IMR-90 (cell line): ENCODE data around the gene SCARF1. TPM values are rescaled to one million over a fixed set of nuclear protein-coding genes. Genes with fewer than 3 reads are reported as not detected.
A peak's percentile ranks its signal among the peaks of the same experiment; 100 is the strongest.

ENCODE experiments used
- ATAC-seq: fragments of 200-7000 bp; cut with Tn5 transposase; 2 replicates; pipeline ENCODE4 v1.9.1; 2020; ENCODE audit warnings: low read depth, mild to moderate bottlenecking, moderate library complexity
- BruUV-seq: library from RNA; stranded (reverse); fragments of 400-500 nt; replicated peaks from 2 replicates; lab custom pipeline; 2021; lab: Mats Ljungman, UMichigan
- CTCF ChIA-PET: fragments of 300-600 bp; formaldehyde crosslinking; extraction: SDS; loops from one replicate; lab custom pipeline; 2021; ENCODE audit warnings: antibody characterized with exemption; lab: Yijun Ruan, JAX
- POLR2A ChIA-PET: fragments of 300-600 bp; sonication (Branson Sonifier 250); formaldehyde crosslinking; loops from one replicate; lab custom pipeline; 2022; ENCODE audit warnings: antibody characterized with exemption; ENCODE audit not compliant: unreplicated experiment; lab: Charles Lee
- DNase-seq: peaks from one replicate; pipeline ENCODE4 v3.0.0; 2013
- H2AFZ ChIP-seq: replicated peaks from 2 replicates; pipeline ENCODE3; 2013; ENCODE audit warnings: low read length, mild to moderate bottlenecking; ENCODE audit not compliant: poor library complexity
- H2AK5ac ChIP-seq: 2 replicates; pipeline ENCODE4 v1.6.1; 2013; ENCODE audit warnings: low read depth, low read length, inconsistent platforms
- H2AK9ac ChIP-seq: replicated peaks from 2 replicates; pipeline ENCODE3; 2013; ENCODE audit warnings: mild to moderate bottlenecking, low read depth, low read length, moderate library complexity; ENCODE audit not compliant: poor library complexity
- H2BK120ac ChIP-seq: 2 replicates; pipeline ENCODE4 v1.6.1; 2013; ENCODE audit warnings: low read depth, low read length, inconsistent platforms
- H2BK15ac ChIP-seq: 3 replicates; pipeline ENCODE4 v1.6.1; 2013; ENCODE audit warnings: low read depth, low read length, inconsistent platforms
- H2BK20ac ChIP-seq: 2 replicates; pipeline ENCODE4 v1.6.1; 2013; ENCODE audit warnings: low read depth, mild to moderate bottlenecking, inconsistent platforms, low read length, moderate library complexity
- H2BK5ac ChIP-seq: 2 replicates; pipeline ENCODE4 v1.6.1; 2013; ENCODE audit warnings: mild to moderate bottlenecking, low read depth, low read length, inconsistent platforms; ENCODE audit not compliant: poor library complexity, severe bottlenecking
- H3K14ac ChIP-seq: replicated peaks from 2 replicates; pipeline ENCODE4 v1.6.1; 2013; ENCODE audit warnings: low read depth, low read length, inconsistent platforms
- H3K18ac ChIP-seq: 2 replicates; pipeline ENCODE4 v1.6.1; 2013; ENCODE audit warnings: low read depth, low read length, control low read depth
- H3K23ac ChIP-seq: 2 replicates; pipeline ENCODE4 v1.6.1; 2013; ENCODE audit warnings: low read depth, low read length, inconsistent platforms
- H3K27ac ChIP-seq: 2 replicates; pipeline ENCODE4 v1.5.1; 2013; ENCODE audit warnings: mild to moderate bottlenecking, control low read depth, low read length; ENCODE audit not compliant: insufficient read depth
- H3K27me3 ChIP-seq: 2 replicates; pipeline ENCODE4 v1.6.1; 2013; ENCODE audit warnings: low read length; ENCODE audit not compliant: control insufficient read depth, insufficient read depth
- H3K36me3 ChIP-seq: 2 replicates; pipeline ENCODE4 v1.6.1; 2013; ENCODE audit warnings: low read length, mixed read lengths; ENCODE audit not compliant: control insufficient read depth, insufficient read depth
- H3K4ac ChIP-seq: 2 replicates; pipeline ENCODE4 v1.6.1; 2013; ENCODE audit warnings: low read depth, low read length, inconsistent platforms
- H3K4me1 ChIP-seq: 2 replicates; pipeline ENCODE4 v1.6.1; 2013; ENCODE audit warnings: low read length, mixed read lengths; ENCODE audit not compliant: control insufficient read depth, insufficient read depth
- H3K4me2 ChIP-seq: 2 replicates; pipeline ENCODE4 v1.6.1; 2013; ENCODE audit warnings: low read depth, mild to moderate bottlenecking, control low read depth, low read length, moderate library complexity
- H3K4me3 ChIP-seq: 2 replicates; pipeline ENCODE4 v1.5.1; 2013; ENCODE audit warnings: low read depth, mild to moderate bottlenecking, control low read depth, low read length, moderate library complexity; ENCODE audit not compliant: insufficient read depth
- H3K56ac ChIP-seq: 2 replicates; pipeline ENCODE4 v1.6.1; 2013; ENCODE audit warnings: low read length, inconsistent platforms; ENCODE audit not compliant: insufficient read depth; ENCODE audit errors: extremely low read depth
- H3K79me1 ChIP-seq, 2 experiments: 2 replicates each; pipeline ENCODE4 v1.6.1; 2013; ENCODE audit warnings: low read length in 2 of 2, inconsistent platforms in 1 of 2, low read depth in 1 of 2
- H3K9ac ChIP-seq: 2 replicates; pipeline ENCODE4 v1.6.1; 2013; ENCODE audit warnings: low read depth, low read length, control low read depth
- H3K9me1 ChIP-seq: 2 replicates; pipeline ENCODE4 v1.6.1; 2013; ENCODE audit warnings: low read length, inconsistent platforms; ENCODE audit not compliant: insufficient read depth
- H3K9me3 ChIP-seq: 2 replicates; pipeline ENCODE4 v1.6.1; 2013; ENCODE audit warnings: low read length; ENCODE audit not compliant: control insufficient read depth, insufficient read depth
- H4K20me1 ChIP-seq: 2 replicates; pipeline ENCODE4 v1.6.1; 2013; ENCODE audit warnings: low read length, inconsistent platforms; ENCODE audit not compliant: insufficient read depth
- H4K5ac ChIP-seq: 2 replicates; pipeline ENCODE4 v1.6.1; 2013; ENCODE audit warnings: mild to moderate bottlenecking, low read depth, low read length, control low read depth
- H4K8ac ChIP-seq, 2 experiments: 2 replicates each; pipeline ENCODE4 v1.6.1; 2013; ENCODE audit warnings: low read depth in 2 of 2, low read length in 2 of 2, control low read depth in 1 of 2, inconsistent platforms in 1 of 2
- H4K91ac ChIP-seq: 2 replicates; pipeline ENCODE4 v1.6.1; 2013; ENCODE audit warnings: low read depth, low read length, inconsistent platforms; ENCODE audit not compliant: insufficient read depth
- BHLHE40 ChIP-seq: fragments of 150-350 bp; IDR thresholded peaks from 2 replicates; pipeline ENCODE4 v1.6.1; 2016; ENCODE audit warnings: mild to moderate bottlenecking, low read depth, low read length
- CEBPB ChIP-seq: IDR thresholded peaks from 2 replicates; pipeline ENCODE4 v1.6.1; 2012; ENCODE audit warnings: low read depth, low read length, improper control_type of control experiment
- CHD1 ChIP-seq: IDR thresholded peaks from 2 replicates; pipeline ENCODE4 v1.6.1; 2012; ENCODE audit warnings: low read depth, low read length, improper control_type of control experiment
- CTCF ChIP-seq: conservative IDR thresholded peaks from 2 replicates; pipeline ENCODE4 v1.5.1; 2012; ENCODE audit warnings: mild to moderate bottlenecking, low read depth, low read length, improper control_type of control experiment
- FOS ChIP-seq: fragments of 150-350 bp; IDR thresholded peaks from 2 replicates; pipeline ENCODE4 v1.6.1; 2016; ENCODE audit warnings: low read depth, low read length
- MAFK ChIP-seq: IDR thresholded peaks from 2 replicates; pipeline ENCODE4 v1.6.1; 2012; ENCODE audit warnings: low read depth, low read length, improper control_type of control experiment
- MAZ ChIP-seq: IDR thresholded peaks from 2 replicates; pipeline ENCODE4 v1.6.1; 2012; ENCODE audit warnings: low read depth, mild to moderate bottlenecking, low read length, improper control_type of control experiment, moderate library complexity, borderline replicate concordance
- MXI1 ChIP-seq: IDR thresholded peaks from 2 replicates; pipeline ENCODE4 v1.6.1; 2012; ENCODE audit warnings: low read depth, mild to moderate bottlenecking, low read length, moderate library complexity, borderline replicate concordance
- POLR2A ChIP-seq: IDR thresholded peaks from 2 replicates; pipeline ENCODE4 v1.6.1; 2012; ENCODE audit warnings: mild to moderate bottlenecking, low read depth, low read length
- RAD21 ChIP-seq: IDR thresholded peaks from 2 replicates; pipeline ENCODE4 v1.6.1; 2012; ENCODE audit warnings: low read length, improper control_type of control experiment
- RCOR1 ChIP-seq: IDR thresholded peaks from 2 replicates; pipeline ENCODE4 v1.6.1; 2012; ENCODE audit warnings: mild to moderate bottlenecking, low read length, improper control_type of control experiment; ENCODE audit not compliant: insufficient replicate concordance
- RFX5 ChIP-seq: IDR thresholded peaks from 2 replicates; pipeline ENCODE4 v1.8.0; 2012; ENCODE audit warnings: low read depth, mild to moderate bottlenecking, low read length, moderate library complexity
- SMC3 ChIP-seq: fragments of 150-350 bp; IDR thresholded peaks from 2 replicates; pipeline ENCODE4 v1.6.1; 2016; ENCODE audit warnings: low read depth, mild to moderate bottlenecking, antibody characterized with exemption, low read length, moderate library complexity
- USF2 ChIP-seq: fragments of 150-350 bp; IDR thresholded peaks from 2 replicates; pipeline ENCODE4 v1.6.1; 2017; ENCODE audit warnings: mild to moderate bottlenecking, antibody characterized with exemption, low read length, low read depth
- WGBS, 2 experiments: methylation state at CpG; one replicate each; pipeline versions ENCODE4 v1.1.5 to v1.1.7; 2013; ENCODE audit warnings: missing lambda C conversion rate in 2 of 2; ENCODE audit not compliant: insufficient read length in 1 of 2; ENCODE audit errors: extremely low coverage in 2 of 2; 5-methylcytosine and 5-hydroxymethylcytosine counted together
- dilution Hi-C: fragments of 300-500 bp; cut with HindIII; formaldehyde crosslinking; loops from one replicate; pipeline ENCODE4 v1.14.3; 2018; ENCODE audit warnings: low sequenced_read_pairs; ENCODE audit not compliant: unreplicated experiment
- in situ Hi-C: fragments of 300-500 bp; cut with MboI; formaldehyde crosslinking; loops from 3 replicates; pipeline ENCODE4 v1.14.3; 2019; ENCODE audit warnings: low sequenced_read_pairs, inconsistent platforms, mixed read lengths
- intact Hi-C: fragments of 100-400 bp; cut with micrococcal nuclease; formaldehyde crosslinking; loops from 2 replicates; pipeline ENCODE4 v1.10.0; 2022
- polyA plus RNA-seq, 3 experiments: library from polyadenylated mRNA; depleted of rRNA; stranded (reverse); fragments of >200 nt; gene quantifications; 2 replicates each; pipeline ENCODE4 v1.2.3, GENCODE V29; 2012; ENCODE audit warnings: low replicate concordance in 1 of 3
- total RNA-seq: library from RNA; depleted of rRNA; stranded (reverse); fragments of >200 nt; gene quantifications from 2 replicates; pipeline ENCODE4 v1.2.3, GENCODE V29; 2012

The SCARF1 gene
- total and polyA plus RNA-seq, 2 of the 4 experiments (the other 2 are of a cell fraction): 0.18 to 0.43 TPM

- Histone ChIP-seq H3K9me3 (no peaks in the 10 kb centered on the region), H4K5ac (peak overlapping the region; percentile 40), H2AFZ (peak overlapping the region; percentile 7), H3K4me1 (peaks cover 17% of the 10 kb centered on the region), H4K91ac (peak overlapping the region; percentile 69), H4K8ac (peak overlapping the region in 1 of 2 experiments; percentile 55; a peak in 2 of 4 replicates), H3K36me3 (no peaks in the 10 kb centered on the region), H3K4me3 (no peak overlapping the region), H3K27ac (peak overlapping the region; percentile 87), H4K20me1 (peaks cover 7% of the 10 kb centered on the region), H3K23ac (peak overlapping the region; percentile 68), H2AK5ac (peak overlapping the region; percentile 98), H3K56ac (no peak overlapping the region), H3K79me1 (no peaks in the 10 kb centered on the region), H2BK120ac (peak overlapping the region; percentile 81), H3K4me2 (peak overlapping the region; percentile 47), H3K4ac (peak overlapping the region; percentile 92), H2BK15ac (peak overlapping the region; percentile 10; the same call in 2 of the 3 replicates), H2BK20ac (peak overlapping the region; percentile 77; the same call in 1 of the 2 replicates), H2BK5ac (peak overlapping the region; percentile 76), H3K27me3 (no peaks in the 10 kb centered on the region), H3K9ac (peak overlapping the region; percentile 26), H3K9me1 (peaks cover 10% of the 10 kb centered on the region), H2AK9ac (peak overlapping the region; percentile 93), H3K18ac (peak overlapping the region; percentile 34), H3K14ac (peak overlapping the region; percentile 65)
- ChIA-PET CTCF (interaction anchor here (0.6 to 2.0 kb wide), 2 partner anchors 16 to 21 kb away, joined by 4 to 8 read pairs; no protein-coding TSS in a partner anchor), POLR2A (no interaction called here)
- dilution Hi-C loops: no loop called here
- WGBS, 2 experiments: 41% methylated on average over 7 of the region's 19 CpGs; no CpG with 5 or more reads in 1 of the 2 experiments
- no TSS peak for BruUV-seq
- peak; percentile 97 for ATAC-seq
- in situ Hi-C loops: no loop called here
- peak; percentile 90 for DNase-seq
- intact Hi-C loops: loop anchor here (5.0 kb wide), 1 partner anchor 37 kb away; the partner anchor contains the start of gene SLC43A2
- no peak for TF ChIP-seq USF2
- no peak for TF ChIP-seq RFX5
- TF ChIP-seq CEBPB: peak; percentile 92
- no peak for TF ChIP-seq RCOR1
- no peak for TF ChIP-seq MAZ
- TF ChIP-seq MAFK: peak; percentile 56; the same call in 1 of the 2 replicates
- TF ChIP-seq FOS: peak; percentile 92
- no peak for TF ChIP-seq MXI1
- no peak for TF ChIP-seq CTCF
- no peak for TF ChIP-seq CHD1
- no peak for TF ChIP-seq POLR2A
- peak; percentile 39; the same call in 1 of the 2 replicates for TF ChIP-seq BHLHE40
- no peak for TF ChIP-seq RAD21
- no peak for TF ChIP-seq SMC3
Observed at GRCh38 chr17:1590029-1590746, 55.3 kb downstream of the SCARF1 start.
